ENCODE measurements around the gene CDH11.

DNA sequence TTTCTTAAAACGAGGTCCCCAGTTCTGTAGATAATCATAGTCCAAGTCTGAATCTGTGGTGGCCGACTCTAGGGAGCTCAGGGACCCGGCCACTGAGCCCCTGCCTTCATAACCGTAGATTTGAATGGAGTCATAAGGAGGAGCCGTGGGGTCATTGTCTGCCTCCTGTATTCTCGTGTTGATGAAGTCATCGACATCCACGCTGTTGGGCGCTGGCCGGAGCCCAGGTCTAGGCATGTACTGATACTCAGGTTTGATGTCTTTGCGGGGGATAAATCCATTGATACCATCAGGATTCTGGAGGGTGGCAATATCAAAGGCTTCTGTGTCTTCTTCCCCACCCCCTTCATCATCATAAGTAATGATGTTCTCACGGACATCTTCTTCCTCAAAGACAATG is 174.2 kb downstream of the CDH11 start:
- TF ChIP-seq, protein P1, sequence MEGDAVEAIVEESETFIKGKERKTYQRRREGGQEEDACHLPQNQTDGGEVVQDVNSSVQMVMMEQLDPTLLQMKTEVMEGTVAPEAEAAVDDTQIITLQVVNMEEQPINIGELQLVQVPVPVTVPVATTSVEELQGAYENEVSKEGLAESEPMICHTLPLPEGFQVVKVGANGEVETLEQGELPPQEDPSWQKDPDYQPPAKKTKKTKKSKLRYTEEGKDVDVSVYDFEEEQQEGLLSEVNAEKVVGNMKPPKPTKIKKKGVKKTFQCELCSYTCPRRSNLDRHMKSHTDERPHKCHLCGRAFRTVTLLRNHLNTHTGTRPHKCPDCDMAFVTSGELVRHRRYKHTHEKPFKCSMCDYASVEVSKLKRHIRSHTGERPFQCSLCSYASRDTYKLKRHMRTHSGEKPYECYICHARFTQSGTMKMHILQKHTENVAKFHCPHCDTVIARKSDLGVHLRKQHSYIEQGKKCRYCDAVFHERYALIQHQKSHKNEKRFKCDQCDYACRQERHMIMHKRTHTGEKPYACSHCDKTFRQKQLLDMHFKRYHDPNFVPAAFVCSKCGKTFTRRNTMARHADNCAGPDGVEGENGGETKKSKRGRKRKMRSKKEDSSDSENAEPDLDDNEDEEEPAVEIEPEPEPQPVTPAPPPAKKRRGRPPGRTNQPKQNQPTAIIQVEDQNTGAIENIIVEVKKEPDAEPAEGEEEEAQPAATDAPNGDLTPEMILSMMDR (conservative IDR thresholded peaks at IDR 0.05; ENCODE audit: low read depth in 2 of 2): no peak
- no peak for TF ChIP-seq REST (IDR thresholded peaks at IDR 0.05; ENCODE audit: unreplicated experiment)
- no peak for TF ChIP-seq EZH2phosphoT487 (IDR thresholded peaks at IDR 0.05; ENCODE audit: unreplicated experiment)
